D721Med (cell line): Measurements from ENCODE around the gene IL1RAPL1.

Experiments used
- DNase-seq: peaks from one replicate; pipeline ENCODE4 v3.0.0; 2011; ENCODE audit warnings: low spot score; ENCODE audit not compliant: insufficient read length
- FAIRE-seq: peaks from 2 replicates; lab custom pipeline; 2011; peaks lifted over from hg19 to GRCh38; lab: Jason Lieb, UNC
- CTCF ChIP-seq: IDR thresholded peaks from 2 replicates; pipeline ENCODE4 v1.5.1; 2012; ENCODE audit warnings: mild to moderate bottlenecking, control low read depth; ENCODE audit not compliant: insufficient read depth; ENCODE audit errors: missing control alignments

Gene IL1RAPL1

GRCh38 chrX:29636331-29636730 lies 1049.1 kb downstream of the IL1RAPL1 start:
- FAIRE-seq = no peak
- TF ChIP-seq CTCF = no peak
- no peak for DNase-seq

- DNase-seq (no peak), FAIRE-seq (no peak)
- TF ChIP-seq CTCF = no peak
These were observed 1052.9 kb downstream of the IL1RAPL1 start for GRCh38 chrX:29640106-29640505.

- FAIRE-seq (no peak), DNase-seq (no peak)
- TF ChIP-seq CTCF = no peak
These were observed 1054.2 kb downstream of the IL1RAPL1 start for GRCh38 chrX:29641461-29641860.

GRCh38 chrX:29643181-29643580 lies 1055.9 kb downstream of the IL1RAPL1 start:
- FAIRE-seq = no peak
- no peak for TF ChIP-seq CTCF
- no peak for DNase-seq

- TF ChIP-seq CTCF = no peak
- DNase-seq = no peak
- no peak for FAIRE-seq
These were observed 1060.9 kb downstream of the IL1RAPL1 start for GRCh38 chrX:29648161-29648560.

- FAIRE-seq = no peak
- TF ChIP-seq CTCF = no peak
- no peak for DNase-seq
These were observed 1065.2 kb downstream of the IL1RAPL1 start for GRCh38 chrX:29652484-29652883.

GRCh38 chrX:29653721-29654120 lies 1066.5 kb downstream of the IL1RAPL1 start:
- FAIRE-seq (no peak), DNase-seq (no peak)
- no peak for TF ChIP-seq CTCF
